ENCODE data around the gene RIMBP2.

GRCh38 chr12:130457215-130457614, 258.9 kb downstream of the RIMBP2 start:
- TF ChIP-seq, protein P1, sequence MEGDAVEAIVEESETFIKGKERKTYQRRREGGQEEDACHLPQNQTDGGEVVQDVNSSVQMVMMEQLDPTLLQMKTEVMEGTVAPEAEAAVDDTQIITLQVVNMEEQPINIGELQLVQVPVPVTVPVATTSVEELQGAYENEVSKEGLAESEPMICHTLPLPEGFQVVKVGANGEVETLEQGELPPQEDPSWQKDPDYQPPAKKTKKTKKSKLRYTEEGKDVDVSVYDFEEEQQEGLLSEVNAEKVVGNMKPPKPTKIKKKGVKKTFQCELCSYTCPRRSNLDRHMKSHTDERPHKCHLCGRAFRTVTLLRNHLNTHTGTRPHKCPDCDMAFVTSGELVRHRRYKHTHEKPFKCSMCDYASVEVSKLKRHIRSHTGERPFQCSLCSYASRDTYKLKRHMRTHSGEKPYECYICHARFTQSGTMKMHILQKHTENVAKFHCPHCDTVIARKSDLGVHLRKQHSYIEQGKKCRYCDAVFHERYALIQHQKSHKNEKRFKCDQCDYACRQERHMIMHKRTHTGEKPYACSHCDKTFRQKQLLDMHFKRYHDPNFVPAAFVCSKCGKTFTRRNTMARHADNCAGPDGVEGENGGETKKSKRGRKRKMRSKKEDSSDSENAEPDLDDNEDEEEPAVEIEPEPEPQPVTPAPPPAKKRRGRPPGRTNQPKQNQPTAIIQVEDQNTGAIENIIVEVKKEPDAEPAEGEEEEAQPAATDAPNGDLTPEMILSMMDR (IDR thresholded peaks at IDR 0.05; ENCODE audit: borderline replicate concordance, extremely low read depth, low read length, poor library complexity, severe bottlenecking), result no peak
- no peak for TF ChIP-seq EZH2 (IDR thresholded peaks at IDR 0.05; ENCODE audit: borderline replicate concordance, low read depth, low read length, severe bottlenecking)
